ENCODE data around the gene AKAIN1. TPM values are rescaled to one million over a fixed set of nuclear protein-coding genes. Genes with fewer than 3 reads are reported as not detected.

The AKAIN1 gene
- total and polyA plus RNA-seq, 12 donors, result 0.28 to 9.7 (median 3.8) TPM; not detected in 4

DNA sequence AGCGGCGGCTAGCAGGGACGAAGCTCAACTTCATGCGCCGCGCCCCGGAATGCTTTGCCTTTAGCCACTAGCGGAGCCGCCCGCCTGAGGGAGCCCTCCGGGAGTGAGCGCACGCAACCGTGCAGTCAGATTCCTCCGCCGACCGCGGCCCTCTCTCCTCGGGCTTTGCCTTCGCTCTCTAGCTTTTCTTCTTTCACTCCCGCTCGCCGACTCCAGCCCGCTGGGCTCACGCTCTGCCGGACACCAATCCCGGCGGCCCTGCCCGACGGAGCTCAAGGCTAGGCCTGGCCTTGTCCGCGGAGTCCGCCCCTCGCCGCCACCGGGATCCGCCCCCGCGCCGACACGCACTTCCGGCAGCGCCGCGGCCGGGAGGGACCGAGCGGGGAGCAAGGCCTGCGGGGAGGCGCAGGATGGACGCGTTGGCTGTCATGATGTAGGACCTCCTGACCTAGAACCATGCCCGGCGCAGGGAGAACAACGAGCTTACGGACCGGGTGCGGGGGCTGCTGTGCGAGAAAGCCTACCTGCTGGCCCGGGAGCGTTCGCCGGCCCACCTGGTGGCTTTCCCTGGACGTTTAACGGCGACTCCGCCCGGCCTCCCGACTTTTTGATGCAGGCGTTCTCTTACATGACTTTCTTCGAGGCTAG lies 40.8 kb upstream of the AKAIN1 start:
- intact Hi-C loops (cut with DNase I), result loop anchor here in 1 of 2 donors (5.0 kb wide), 1 partner anchor 59 kb away; the partner anchor contains the start of gene ZBTB14
- WGBS, 4 donors, result 0 to 1% (median 0%) methylated on average over 17 to 71 of the region's 71 CpGs
- TF ChIP-seq, protein P1, sequence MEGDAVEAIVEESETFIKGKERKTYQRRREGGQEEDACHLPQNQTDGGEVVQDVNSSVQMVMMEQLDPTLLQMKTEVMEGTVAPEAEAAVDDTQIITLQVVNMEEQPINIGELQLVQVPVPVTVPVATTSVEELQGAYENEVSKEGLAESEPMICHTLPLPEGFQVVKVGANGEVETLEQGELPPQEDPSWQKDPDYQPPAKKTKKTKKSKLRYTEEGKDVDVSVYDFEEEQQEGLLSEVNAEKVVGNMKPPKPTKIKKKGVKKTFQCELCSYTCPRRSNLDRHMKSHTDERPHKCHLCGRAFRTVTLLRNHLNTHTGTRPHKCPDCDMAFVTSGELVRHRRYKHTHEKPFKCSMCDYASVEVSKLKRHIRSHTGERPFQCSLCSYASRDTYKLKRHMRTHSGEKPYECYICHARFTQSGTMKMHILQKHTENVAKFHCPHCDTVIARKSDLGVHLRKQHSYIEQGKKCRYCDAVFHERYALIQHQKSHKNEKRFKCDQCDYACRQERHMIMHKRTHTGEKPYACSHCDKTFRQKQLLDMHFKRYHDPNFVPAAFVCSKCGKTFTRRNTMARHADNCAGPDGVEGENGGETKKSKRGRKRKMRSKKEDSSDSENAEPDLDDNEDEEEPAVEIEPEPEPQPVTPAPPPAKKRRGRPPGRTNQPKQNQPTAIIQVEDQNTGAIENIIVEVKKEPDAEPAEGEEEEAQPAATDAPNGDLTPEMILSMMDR (IDR thresholded peaks at IDR 0.05), result peak in 5 of 6 experiments; percentile 1 to 52 (median 39)
- peak; percentile 35 to 79 for TF ChIP-seq POLR2A (IDR thresholded peaks at IDR 0.05)
- H3K36me3 ChIP-seq (replicated peaks in 1 of 2), result no peaks in the 10 kb centered on the region
- H3K27me3 ChIP-seq, result no peaks in the 10 kb centered on the region
- DNase-seq, result peak; percentile 86 to 92 (median 87)
- H3K27ac ChIP-seq, result peak overlapping the region; percentile 87 to 100 (median 98)
- H3K9me3 ChIP-seq (replicated peaks in 1 of 3), result no peaks in the 10 kb centered on the region
- peaks cover 12 to 24% of the 10 kb centered on the region in 2 donors for H3K4me1 ChIP-seq (replicated peaks in 1 of 2)
- peak overlapping the region; percentile 30 to 95 (median 82) for H3K4me3 ChIP-seq

DNA sequence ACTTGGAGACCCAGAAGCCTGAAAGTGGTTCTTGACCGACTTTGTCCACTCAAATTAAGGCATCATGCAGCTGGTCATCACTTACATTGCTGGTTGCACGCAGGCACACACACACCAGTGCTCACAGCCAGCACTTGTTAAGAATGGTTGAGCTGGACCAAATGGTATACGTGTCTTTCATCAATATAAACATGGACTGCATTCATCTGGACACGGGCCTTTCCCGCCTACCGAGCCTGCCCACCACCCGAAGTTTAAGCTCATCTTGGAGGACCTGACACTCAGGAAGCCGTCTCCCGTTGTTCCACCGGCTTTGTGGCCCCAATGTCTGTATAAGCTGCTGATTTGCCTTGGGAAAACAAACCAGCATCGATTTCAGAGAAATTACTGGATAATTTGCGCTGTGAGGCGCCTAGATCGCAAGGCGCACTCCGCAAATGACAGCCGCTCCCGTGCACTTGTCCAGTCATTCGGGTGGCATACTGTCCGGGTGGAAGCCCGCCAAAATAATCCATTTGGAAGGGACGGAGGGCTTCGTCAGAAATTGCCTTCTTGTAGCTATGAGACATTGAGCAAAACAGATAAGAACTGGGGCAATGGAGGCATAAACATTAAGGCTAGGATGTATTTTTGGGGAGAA lies 40.1 kb upstream of the AKAIN1 start:
- H3K4me3 ChIP-seq, result peak overlapping the region; percentile 30 to 95 (median 82)
- H3K9me3 ChIP-seq (replicated peaks in 1 of 3), result no peaks in the 10 kb centered on the region
- intact Hi-C loops (cut with DNase I), result loop anchor here in 1 of 2 donors (5.0 kb wide), 1 partner anchor 60 kb away; the partner anchor contains the start of gene ZBTB14
- TF ChIP-seq, protein P1 (IDR thresholded peaks at IDR 0.05), result no peak
- TF ChIP-seq POLR2A (IDR thresholded peaks at IDR 0.05), result no peak
- WGBS, 4 donors, result 2 to 8% (median 3%) methylated on average over 14 to 23 of the region's 23 CpGs
- peak in 1 of 7 donors; percentile 8 for DNase-seq
- H3K27ac ChIP-seq, result peak overlapping the region; percentile 87 to 100 (median 98)
- no peaks in the 10 kb centered on the region for H3K36me3 ChIP-seq (replicated peaks in 1 of 2)
- H3K4me1 ChIP-seq (replicated peaks in 1 of 2), result peaks cover 12 to 24% of the 10 kb centered on the region in 2 donors
- H3K27me3 ChIP-seq, result no peaks in the 10 kb centered on the region

DNA sequence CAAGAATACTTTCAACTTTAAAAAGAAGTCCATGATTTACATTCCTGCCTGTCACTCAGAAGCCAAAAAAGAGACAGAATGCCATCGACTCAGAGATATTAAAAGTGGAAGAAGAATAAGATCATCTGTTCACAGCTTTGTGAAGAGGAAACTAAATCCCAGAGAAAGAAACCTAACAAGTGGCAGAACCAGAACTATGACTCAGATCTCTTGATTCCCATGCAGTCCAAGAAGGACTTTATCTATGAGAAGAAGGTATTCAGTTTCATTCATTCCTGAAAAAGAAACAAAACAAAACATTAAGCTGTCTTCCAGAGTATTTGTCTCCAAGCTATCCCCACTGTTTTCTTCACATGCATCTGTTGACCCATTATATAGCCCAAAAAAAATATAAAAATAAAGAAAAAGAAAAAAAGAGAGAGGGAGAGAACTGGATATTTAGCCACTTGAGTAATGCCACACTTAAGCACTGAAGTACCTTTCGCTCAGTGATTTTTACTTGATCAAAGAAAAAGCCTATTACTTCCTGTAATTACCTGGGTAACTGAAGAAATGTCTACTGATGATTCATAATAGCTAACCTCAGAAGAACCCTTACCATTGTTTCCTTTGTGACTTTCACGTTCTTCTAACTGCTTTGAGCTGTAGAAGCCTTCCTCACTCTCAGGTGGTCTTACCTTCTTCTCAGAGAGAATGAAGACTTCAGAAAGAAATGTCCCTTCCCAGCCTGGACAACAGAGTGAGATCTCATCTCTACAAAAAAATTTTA lies 17.7 kb upstream of the AKAIN1 start:
- Histone ChIP-seq H3K36me3 (replicated peaks in 1 of 2) (no peaks in the 10 kb centered on the region), H3K9me3 (replicated peaks in 1 of 3) (no peaks in the 10 kb centered on the region), H3K27ac (no peak overlapping the region), H3K27me3 (no peaks in the 10 kb centered on the region), H3K4me3 (no peak overlapping the region), H3K4me1 (replicated peaks in 1 of 2) (no peaks in the 10 kb centered on the region)
- TF ChIP-seq, protein P1 (IDR thresholded peaks at IDR 0.05), result no peak
- no peak for TF ChIP-seq POLR2A (IDR thresholded peaks at IDR 0.05)
- no peak for DNase-seq
- intact Hi-C loops (cut with DNase I), result no loop called here
- 57 to 78% (median 69%) methylated on average over 3 of the region's 3 CpGs for WGBS, 4 donors

Measured in adrenal gland (tissue), 12 donors.